ENCODE data around the gene MRPL16.

MRPL16 gene

DNA sequence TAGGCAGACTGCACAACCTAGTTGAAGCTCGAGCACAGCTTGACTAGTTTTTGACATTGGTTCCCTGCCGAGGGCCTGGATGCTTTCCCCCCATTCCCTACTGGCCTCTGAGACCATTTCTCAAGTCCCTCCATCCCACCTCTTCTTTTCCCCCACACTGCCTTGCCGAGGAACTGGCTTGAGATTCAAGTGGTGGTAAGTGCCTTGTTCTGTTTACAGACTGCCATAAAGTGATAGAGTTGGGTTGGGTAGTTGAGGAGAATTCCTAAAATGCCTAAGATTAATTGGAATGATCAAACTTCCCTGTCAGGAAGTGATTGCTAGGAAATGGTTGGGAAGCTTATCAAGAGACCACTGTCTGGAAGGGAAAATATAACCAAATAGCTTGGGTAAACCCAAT lies 16.2 kb downstream of the MRPL16 start:
- Histone ChIP-seq H4K20me1 (ENCODE audit: low read depth, low read length) (no peaks in the 10 kb centered on the region), H3K9me3 (ENCODE audit: insufficient read depth, low read length) (no peaks in the 10 kb centered on the region), H3K9me2 (replicated peaks; ENCODE audit: insufficient read depth, low read length) (no peaks in the 10 kb centered on the region), H3K36me3 (ENCODE audit: low read length) (no peaks in the 10 kb centered on the region), H3K9ac (ENCODE audit: low read length) (no peak overlapping the region), H3K4me2 (ENCODE audit: low read depth, low read length, poor library complexity, severe bottlenecking) (no peak overlapping the region), H3K79me2 (ENCODE audit: insufficient read depth, low read length) (no peaks in the 10 kb centered on the region), H3K27ac (ENCODE audit: low read depth, low read length) (no peak overlapping the region), H3K27me3 (ENCODE audit: low read length) (no peaks in the 10 kb centered on the region), H3F3A (ENCODE audit: insufficient read depth) (no peaks in the 10 kb centered on the region), H2AFZ (ENCODE audit: low read depth, low read length, severe bottlenecking) (no peak overlapping the region), H3K4me3 (ENCODE audit: insufficient read depth, low read length, poor library complexity, severe bottlenecking) (no peak overlapping the region)
- TF ChIP-seq CTCF (IDR thresholded peaks at IDR 0.05; ENCODE audit: insufficient read depth, low read length, poor library complexity, severe bottlenecking): no peak
- no peak for TF ChIP-seq EZH2phosphoT487 (conservative IDR thresholded peaks at IDR 0.05; ENCODE audit: low read length)

- Histone ChIP-seq H3F3A (ENCODE audit: insufficient read depth) (no peaks in the 10 kb centered on the region), H3K9ac (ENCODE audit: low read length) (no peak overlapping the region), H4K20me1 (ENCODE audit: low read depth, low read length) (no peaks in the 10 kb centered on the region), H3K9me2 (replicated peaks; ENCODE audit: insufficient read depth, low read length) (no peaks in the 10 kb centered on the region), H3K9me3 (ENCODE audit: insufficient read depth, low read length) (no peaks in the 10 kb centered on the region), H3K27ac (ENCODE audit: low read depth, low read length) (no peak overlapping the region), H3K79me2 (ENCODE audit: insufficient read depth, low read length) (no peaks in the 10 kb centered on the region), H2AFZ (ENCODE audit: low read depth, low read length, severe bottlenecking) (no peak overlapping the region), H3K4me3 (ENCODE audit: insufficient read depth, low read length, poor library complexity, severe bottlenecking) (no peak overlapping the region), H3K27me3 (ENCODE audit: low read length) (no peaks in the 10 kb centered on the region), H3K36me3 (ENCODE audit: low read length) (no peaks in the 10 kb centered on the region), H3K4me2 (ENCODE audit: low read depth, low read length, poor library complexity, severe bottlenecking) (no peak overlapping the region)
- TF ChIP-seq CTCF (IDR thresholded peaks at IDR 0.05; ENCODE audit: insufficient read depth, low read length, poor library complexity, severe bottlenecking) (no peak), EZH2phosphoT487 (conservative IDR thresholded peaks at IDR 0.05; ENCODE audit: low read length) (no peak)
Measured at GRCh38 chr11:59792507-59792906, 18.1 kb downstream of the MRPL16 start.

DNA sequence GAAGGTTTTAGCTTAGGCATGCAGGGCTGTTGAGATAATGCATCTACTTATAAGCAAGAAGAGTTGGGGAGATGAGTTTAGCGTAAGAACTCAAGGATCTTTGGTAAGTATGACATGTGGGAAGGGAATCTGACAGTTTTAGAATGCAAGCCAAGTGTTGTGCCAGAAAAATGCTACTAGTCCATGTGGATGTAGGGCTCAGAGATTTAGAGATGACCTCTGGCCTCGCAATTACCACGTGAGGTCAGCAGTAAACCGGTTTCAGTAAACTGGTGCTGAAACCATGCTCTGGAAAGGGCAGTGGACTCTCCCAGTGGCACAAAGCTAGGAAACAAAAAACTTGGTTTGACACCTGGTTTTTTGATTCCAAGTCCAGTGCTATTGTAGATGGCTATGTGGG lies 18.9 kb downstream of the MRPL16 start:
- no peaks in the 10 kb centered on the region for H3F3A ChIP-seq (ENCODE audit: insufficient read depth)
- H3K4me2 ChIP-seq (ENCODE audit: low read depth, low read length, poor library complexity, severe bottlenecking): no peak overlapping the region
- no peak overlapping the region for H2AFZ ChIP-seq (ENCODE audit: low read depth, low read length, severe bottlenecking)
- no peaks in the 10 kb centered on the region for H3K36me3 ChIP-seq (ENCODE audit: low read length)
- no peaks in the 10 kb centered on the region for H3K27me3 ChIP-seq (ENCODE audit: low read length)
- no peaks in the 10 kb centered on the region for H3K9me2 ChIP-seq (replicated peaks; ENCODE audit: insufficient read depth, low read length)
- no peak overlapping the region for H3K27ac ChIP-seq (ENCODE audit: low read depth, low read length)
- no peaks in the 10 kb centered on the region for H3K79me2 ChIP-seq (ENCODE audit: insufficient read depth, low read length)
- H3K9ac ChIP-seq (ENCODE audit: low read length): no peak overlapping the region
- no peak overlapping the region for H3K4me3 ChIP-seq (ENCODE audit: insufficient read depth, low read length, poor library complexity, severe bottlenecking)
- no peaks in the 10 kb centered on the region for H3K9me3 ChIP-seq (ENCODE audit: insufficient read depth, low read length)
- TF ChIP-seq EZH2phosphoT487 (conservative IDR thresholded peaks at IDR 0.05; ENCODE audit: low read length) (no peak), CTCF (IDR thresholded peaks at IDR 0.05; ENCODE audit: insufficient read depth, low read length, poor library complexity, severe bottlenecking) (no peak)
- H4K20me1 ChIP-seq (ENCODE audit: low read depth, low read length): no peaks in the 10 kb centered on the region

GRCh38 chr11:59787816-59788215 lies 22.8 kb downstream of the MRPL16 start:
- no peaks in the 10 kb centered on the region for H3K9me2 ChIP-seq (replicated peaks; ENCODE audit: insufficient read depth, low read length)
- no peaks in the 10 kb centered on the region for H3K36me3 ChIP-seq (ENCODE audit: low read length)
- no peak overlapping the region for H3K4me3 ChIP-seq (ENCODE audit: insufficient read depth, low read length, poor library complexity, severe bottlenecking)
- H3K79me2 ChIP-seq (ENCODE audit: insufficient read depth, low read length): no peaks in the 10 kb centered on the region
- no peak overlapping the region for H3K27ac ChIP-seq (ENCODE audit: low read depth, low read length)
- TF ChIP-seq CTCF (IDR thresholded peaks at IDR 0.05; ENCODE audit: insufficient read depth, low read length, poor library complexity, severe bottlenecking) (no peak), EZH2phosphoT487 (conservative IDR thresholded peaks at IDR 0.05; ENCODE audit: low read length) (no peak)
- no peaks in the 10 kb centered on the region for H3K9me3 ChIP-seq (ENCODE audit: insufficient read depth, low read length)
- no peaks in the 10 kb centered on the region for H4K20me1 ChIP-seq (ENCODE audit: low read depth, low read length)
- no peak overlapping the region for H3K9ac ChIP-seq (ENCODE audit: low read length)
- no peaks in the 10 kb centered on the region for H3K27me3 ChIP-seq (ENCODE audit: low read length)
- no peaks in the 10 kb centered on the region for H3F3A ChIP-seq (ENCODE audit: insufficient read depth)
- no peak overlapping the region for H2AFZ ChIP-seq (ENCODE audit: low read depth, low read length, severe bottlenecking)
- H3K4me2 ChIP-seq (ENCODE audit: low read depth, low read length, poor library complexity, severe bottlenecking): no peak overlapping the region
